IPS-NIHi7 (cell line): Measurements from ENCODE around the gene CPNE2.

ENCODE experiments used
- DNase-seq: peaks from one replicate; pipeline ENCODE4 v3.0.0; 2012; ENCODE audit warnings: mixed read lengths; ENCODE audit errors: extremely low spot score

Gene CPNE2

GRCh38 chr16:57192720-57193486, 100.5 kb downstream of the CPNE2 start:
- no peak for DNase-seq

GRCh38 chr16:57194512-57194911, 102.1 kb downstream of the CPNE2 start:
- no peak for DNase-seq

- DNase-seq = no peak
These were observed 103.9 kb downstream of the CPNE2 start for GRCh38 chr16:57196286-57196685.

- no peak for DNase-seq
These were observed 104.4 kb downstream of the CPNE2 start for GRCh38 chr16:57196753-57197152.
